Measurements from ENCODE around the gene DPP6. TPM values are rescaled to one million over a fixed set of nuclear protein-coding genes. Genes with fewer than 3 reads are reported as not detected.

The DPP6 gene
- total and polyA plus RNA-seq, 2 experiments from 2014 or later = not detected

GRCh38 chr7:154863766-154864522 lies 811.7 kb downstream of the DPP6 start:
- no peaks in the 10 kb centered on the region for H4K20me1 ChIP-seq (replicated peaks; ENCODE audit: insufficient read depth)
- H3K27me3 ChIP-seq (ENCODE audit: insufficient read depth) = no peaks in the 10 kb centered on the region
- TF ChIP-seq ETS1 (IDR thresholded peaks at IDR 0.05) (no peak), EZH2 (IDR thresholded peaks at IDR 0.05; ENCODE audit: low read depth, unreplicated experiment) (no peak), POLR2AphosphoS5 (IDR thresholded peaks at IDR 0.05; ENCODE audit: low read depth) (no peak), ZNF114 (CRISPR knock-in tag; IDR thresholded peaks at IDR 0.05) (no peak), CTCF (conservative IDR thresholded peaks at IDR 0.05; ENCODE audit: low read depth in 2 of 2) (no peak), JUNB (IDR thresholded peaks at IDR 0.05; ENCODE audit: unreplicated experiment) (no peak), EZH2phosphoT487 (IDR thresholded peaks at IDR 0.05; ENCODE audit: unreplicated experiment) (no peak), REST (IDR thresholded peaks at IDR 0.05; ENCODE audit: unreplicated experiment) (no peak), ZNF331 (CRISPR knock-in tag; IDR thresholded peaks at IDR 0.05; ENCODE audit: low read depth) (no peak), NANOG (IDR thresholded peaks at IDR 0.05; ENCODE audit: borderline replicate concordance) (no peak), CREB1 (CRISPR knock-in tag; IDR thresholded peaks at IDR 0.05; ENCODE audit: low read depth) (no peak), STAT1 (IDR thresholded peaks at IDR 0.05; ENCODE audit: unreplicated experiment) (no peak), ZNF462 (CRISPR knock-in tag; IDR thresholded peaks at IDR 0.05) (no peak)
- H3K9me2 ChIP-seq (ENCODE audit: insufficient read depth) = no peaks in the 10 kb centered on the region
- no peaks in the 10 kb centered on the region for H3K36me3 Mint-ChIP-seq (ENCODE audit: low read depth)
- DNase-seq (ENCODE audit: low spot score) = no peak
- peaks cover 8% of the 10 kb centered on the region; the same call in 2 of the 3 replicates for H3K4me1 Mint-ChIP-seq
- no peak overlapping the region for H3K27ac Mint-ChIP-seq
- H3K9me3 Mint-ChIP-seq = no peaks in the 10 kb centered on the region
- H2AFZ ChIP-seq = no peak overlapping the region
- H3F3A ChIP-seq (replicated peaks; ENCODE audit: low read depth) = no peaks in the 10 kb centered on the region
- no peak overlapping the region for H3K4me2 ChIP-seq
- H3K4me1 ChIP-seq (ENCODE audit: insufficient read depth) = no peaks in the 10 kb centered on the region
- H3K4me3 Mint-ChIP-seq = no peak overlapping the region
- no peaks in the 10 kb centered on the region for H3K36me3 ChIP-seq (ENCODE audit: insufficient read depth)
- no peak for ATAC-seq
- peaks cover 2% of the 10 kb centered on the region for H3K27me3 Mint-ChIP-seq (ENCODE audit: insufficient read depth, low read depth, poor library complexity)
- no peak overlapping the region for H3K27ac ChIP-seq (ENCODE audit: low read depth)
- H3K79me2 ChIP-seq (replicated peaks; ENCODE audit: insufficient read depth) = no peaks in the 10 kb centered on the region
- no peak overlapping the region for H3K4me3 ChIP-seq
